Activated CD4-positive, alpha-beta T cell treated with anti-CD3 and anti-CD28 coated beads for 36 hours (primary cell): Measurements from ENCODE around the gene C1orf50. TPM values are rescaled to one million over a fixed set of nuclear protein-coding genes. Genes with fewer than 3 reads are reported as not detected.

Experiments used
- ATAC-seq: fragments of 200-7000 bp; cut with Tn5 transposase; one replicate; pipeline ENCODE4 v1.10.0; 2021; ENCODE audit warnings: mild to moderate bottlenecking, moderate library complexity
- CTCF ChIA-PET: fragments of 350-600 bp; sonication (Branson Sonifier 250); formaldehyde crosslinking; loops from one replicate; lab custom pipeline; 2021; ENCODE audit warnings: antibody characterized with exemption; lab: Charles Lee
- POLR2A ChIA-PET: fragments of 350-600 bp; sonication (Branson Sonifier 250); formaldehyde crosslinking; loops from one replicate; lab custom pipeline; 2021; ENCODE audit warnings: antibody characterized with exemption, inconsistent platforms; lab: Charles Lee
- DNase-seq: peaks from one replicate; pipeline ENCODE4 v3.0.0-alpha.2; 2020
- H3K27ac Mint-ChIP-seq: one replicate; pipeline ENCODE4 v1.8.0; 2021; ENCODE audit warnings: mixed read lengths
- H3K27me3 Mint-ChIP-seq: one replicate; pipeline ENCODE4 v1.8.0; 2021; ENCODE audit warnings: mixed read lengths
- H3K36me3 Mint-ChIP-seq: one replicate; pipeline ENCODE4 v1.8.0; 2021; ENCODE audit warnings: low read depth, mixed read lengths
- H3K4me1 Mint-ChIP-seq: one replicate; pipeline ENCODE4 v1.8.0; 2021; ENCODE audit warnings: mixed read lengths
- H3K4me3 Mint-ChIP-seq: one replicate; pipeline ENCODE4 v1.8.0; 2021; ENCODE audit warnings: mild to moderate bottlenecking, moderate library complexity, mixed read lengths
- H3K9me3 Mint-ChIP-seq: one replicate; pipeline ENCODE4 v1.8.0; 2021; ENCODE audit warnings: low read depth, mixed read lengths
- intact Hi-C, 2 experiments: fragments of 100-400 bp; cut with DNase I in 1 of 2; cut with micrococcal nuclease in 1 of 2; formaldehyde crosslinking; loops; one replicate each; pipeline versions ENCODE4 v1.14.2 to v1.15.1; 2022 to 2024; cut with DNase I, micrococcal nuclease
- total RNA-seq, 2 experiments: library from RNA; stranded (reverse); gene quantifications; one replicate each; pipeline ENCODE4 v1.2.3, GENCODE V29; 2021

The C1orf50 gene
- total RNA-seq, 2 experiments from 2014 or later = 4.0 to 8.0 TPM

DNA sequence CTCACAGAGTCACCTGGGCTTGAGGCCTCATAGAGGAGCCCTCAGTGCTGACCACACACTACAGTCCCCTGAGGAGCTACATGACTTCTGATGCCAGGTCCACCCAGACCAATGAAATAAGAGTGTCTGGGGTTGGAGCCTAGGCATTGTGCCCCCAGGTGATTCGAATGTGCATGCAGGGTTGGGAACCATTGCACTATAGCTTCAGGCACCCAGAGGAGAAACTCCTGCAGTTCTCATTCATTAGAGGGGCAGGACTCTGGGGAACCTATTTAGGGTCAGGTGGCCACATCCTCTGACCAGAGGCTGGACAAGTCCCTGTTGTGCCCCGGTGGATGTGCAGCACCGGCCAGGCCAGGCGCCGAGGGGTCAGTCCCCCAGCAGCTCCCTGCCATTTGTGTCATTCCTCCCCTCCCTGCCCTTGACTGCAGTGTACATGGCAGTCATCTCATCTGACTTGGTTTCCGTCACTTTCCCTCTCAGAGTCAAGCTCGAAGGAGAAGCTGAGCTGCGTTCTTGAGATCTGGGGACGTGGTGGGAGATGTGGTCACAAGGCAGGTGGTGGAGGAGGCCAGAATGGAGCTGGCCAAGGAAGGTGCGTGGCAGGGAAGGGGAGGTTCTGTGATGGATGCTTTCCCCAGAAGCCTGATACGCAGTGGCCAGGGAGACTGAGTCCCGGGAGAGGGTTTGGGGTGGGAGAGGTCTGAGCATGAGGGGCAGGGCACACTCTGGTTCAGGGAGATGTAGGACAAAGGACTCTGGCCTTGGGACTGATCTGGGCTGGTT lies 33.4 kb upstream of the C1orf50 start:
- ATAC-seq = no peak
- no peaks in the 10 kb centered on the region for H3K27me3 Mint-ChIP-seq
- H3K27ac Mint-ChIP-seq = no peak overlapping the region
- intact Hi-C loops = loop anchor here in 1 of 2 experiments (10.0 kb wide), 1 partner anchor 559 kb away; no protein-coding TSS in a partner anchor
- peaks cover 10% of the 10 kb centered on the region for H3K4me1 Mint-ChIP-seq
- no peaks in the 10 kb centered on the region for H3K36me3 Mint-ChIP-seq
- no peak for DNase-seq
- POLR2A ChIA-PET = interaction anchor here (0.6 kb wide), 1 partner anchor 94 kb away, joined by 14 read pairs; no protein-coding TSS in a partner anchor
- CTCF ChIA-PET = interaction anchor here (0.9 to 1.2 kb wide), 4 partner anchors 14 to 561 kb away, joined by 3 to 6 read pairs (median 4); no protein-coding TSS in a partner anchor
- no peaks in the 10 kb centered on the region for H3K9me3 Mint-ChIP-seq
- H3K4me3 Mint-ChIP-seq = no peak overlapping the region

DNA sequence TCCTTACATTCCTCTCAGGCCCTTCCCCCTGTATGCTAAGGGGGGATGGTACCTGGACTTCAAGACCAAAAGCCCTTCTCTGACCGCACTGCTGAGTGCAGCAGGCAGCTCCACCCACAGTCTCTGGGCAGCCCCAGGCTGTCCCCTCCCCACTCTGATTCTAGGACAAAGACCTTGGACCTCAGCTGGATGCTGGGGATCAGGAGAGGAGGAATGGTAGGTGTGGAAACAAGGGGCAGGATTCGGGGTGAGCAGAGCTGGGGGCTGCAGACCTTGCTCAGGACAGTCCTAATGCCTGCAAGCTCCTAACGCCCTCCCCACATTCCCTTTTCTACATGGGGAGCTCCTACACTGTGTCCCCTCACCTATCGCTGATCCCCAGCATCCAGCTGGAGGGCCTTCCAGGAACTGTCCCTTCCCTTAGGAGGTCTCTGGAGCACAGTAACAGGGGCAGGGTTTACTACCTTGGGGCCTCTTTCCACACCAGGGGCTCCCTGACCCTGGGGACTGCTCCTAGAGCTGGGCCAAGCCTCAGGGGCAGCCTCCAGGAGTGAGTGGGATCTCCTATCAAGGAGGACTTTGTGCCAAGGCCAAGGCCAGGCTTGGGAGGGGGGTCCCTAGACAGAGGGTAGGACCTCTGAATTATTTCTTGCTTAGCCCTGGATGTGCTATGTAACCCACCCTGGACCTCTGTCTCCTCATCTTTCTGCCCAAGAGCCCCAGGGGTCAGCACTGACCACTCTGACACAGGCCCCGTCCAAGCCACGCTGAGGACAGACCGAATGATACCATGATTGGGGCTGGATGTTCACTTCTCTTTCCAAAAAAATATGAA lies 32.6 kb upstream of the C1orf50 start:
- intact Hi-C loops = loop anchor here in 1 of 2 experiments (10.0 kb wide), 1 partner anchor 560 kb away; no protein-coding TSS in a partner anchor
- H3K9me3 Mint-ChIP-seq = no peaks in the 10 kb centered on the region
- H3K27me3 Mint-ChIP-seq = no peaks in the 10 kb centered on the region
- ChIA-PET POLR2A (interaction anchor here (0.6 kb wide), 1 partner anchor 94 kb away, joined by 14 read pairs; no protein-coding TSS in a partner anchor), CTCF (interaction anchor here (1.0 to 1.2 kb wide), 3 partner anchors 13 to 562 kb away, joined by 3 to 6 read pairs (median 4); no protein-coding TSS in a partner anchor)
- no peak overlapping the region for H3K4me3 Mint-ChIP-seq
- peaks cover 10% of the 10 kb centered on the region for H3K4me1 Mint-ChIP-seq
- no peak overlapping the region for H3K27ac Mint-ChIP-seq
- no peak for ATAC-seq
- no peaks in the 10 kb centered on the region for H3K36me3 Mint-ChIP-seq
- DNase-seq = no peak

DNA sequence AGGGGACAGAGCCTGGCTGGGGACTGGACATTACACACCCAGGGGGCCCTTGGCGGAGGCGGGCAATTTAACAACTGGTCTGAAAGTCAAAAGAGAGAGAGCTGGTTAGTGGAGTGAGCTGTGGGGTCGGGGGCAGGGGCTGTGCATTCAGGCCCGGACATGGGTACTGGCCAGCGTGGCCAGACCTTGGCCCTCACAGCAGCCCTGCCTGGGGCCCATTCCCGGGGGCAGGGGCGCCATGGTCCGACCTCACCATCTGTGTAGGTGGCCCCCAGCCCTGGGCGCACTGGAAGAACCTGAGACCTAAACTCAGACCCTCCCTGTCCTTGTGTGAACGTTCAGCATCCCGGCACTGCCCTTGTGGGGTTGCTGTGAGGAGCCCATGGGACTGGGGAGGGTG lies 32.0 kb upstream of the C1orf50 start:
- ATAC-seq = no peak
- no peak overlapping the region for H3K4me3 Mint-ChIP-seq
- CTCF ChIA-PET = interaction anchor here (1.2 kb wide), 1 partner anchor 338 kb away, joined by 6 read pairs; no protein-coding TSS in a partner anchor
- peaks cover 10% of the 10 kb centered on the region for H3K4me1 Mint-ChIP-seq
- intact Hi-C loops = loop anchor here in 1 of 2 experiments (10.0 kb wide), 1 partner anchor 560 kb away; no protein-coding TSS in a partner anchor
- no peaks in the 10 kb centered on the region for H3K27me3 Mint-ChIP-seq
- DNase-seq = no peak
- H3K27ac Mint-ChIP-seq = no peak overlapping the region
- H3K36me3 Mint-ChIP-seq = no peaks in the 10 kb centered on the region
- POLR2A ChIA-PET = no interaction called here
- H3K9me3 Mint-ChIP-seq = no peaks in the 10 kb centered on the region

DNA sequence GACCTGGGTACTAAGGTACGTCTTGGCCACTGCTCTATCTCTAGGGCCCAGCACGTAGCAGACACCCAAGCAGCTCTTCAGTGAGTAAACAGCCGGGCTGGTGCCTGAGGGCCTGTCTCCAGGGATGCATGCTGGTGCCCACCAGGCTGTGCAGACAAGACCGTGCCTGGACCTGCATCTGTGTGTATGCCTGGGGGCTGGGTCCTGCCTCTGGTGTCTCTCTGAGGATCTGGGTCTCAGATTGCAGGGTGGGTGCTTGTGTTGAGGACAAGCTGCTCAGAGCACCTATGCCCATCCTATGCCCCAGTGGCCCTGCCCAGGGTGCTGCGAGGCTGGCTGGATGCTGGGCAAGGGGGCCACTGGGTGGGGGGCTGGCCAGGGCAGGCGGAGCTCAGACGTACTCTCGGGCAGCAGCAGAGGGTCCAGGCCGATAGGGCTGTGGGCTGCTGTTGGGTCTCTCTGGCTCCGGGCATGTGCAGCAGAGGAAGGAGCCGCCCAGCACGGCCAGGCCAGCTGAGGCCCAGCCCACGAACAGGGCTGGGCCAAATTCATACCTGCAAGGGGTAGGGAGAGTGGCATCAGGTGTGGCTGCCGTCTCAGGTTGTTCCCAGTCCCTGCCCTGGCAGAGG lies 31.5 kb upstream of the C1orf50 start:
- Mint-ChIP-seq H3K36me3 (no peaks in the 10 kb centered on the region), H3K9me3 (no peaks in the 10 kb centered on the region), H3K4me3 (no peak overlapping the region), H3K27me3 (no peaks in the 10 kb centered on the region), H3K27ac (no peak overlapping the region), H3K4me1 (peaks cover 10% of the 10 kb centered on the region)
- intact Hi-C loops = loop anchor here in 1 of 2 experiments (10.0 kb wide), 1 partner anchor 561 kb away; no protein-coding TSS in a partner anchor
- ChIA-PET POLR2A (no interaction called here), CTCF (no interaction called here)
- ATAC-seq = no peak
- DNase-seq = no peak

DNA sequence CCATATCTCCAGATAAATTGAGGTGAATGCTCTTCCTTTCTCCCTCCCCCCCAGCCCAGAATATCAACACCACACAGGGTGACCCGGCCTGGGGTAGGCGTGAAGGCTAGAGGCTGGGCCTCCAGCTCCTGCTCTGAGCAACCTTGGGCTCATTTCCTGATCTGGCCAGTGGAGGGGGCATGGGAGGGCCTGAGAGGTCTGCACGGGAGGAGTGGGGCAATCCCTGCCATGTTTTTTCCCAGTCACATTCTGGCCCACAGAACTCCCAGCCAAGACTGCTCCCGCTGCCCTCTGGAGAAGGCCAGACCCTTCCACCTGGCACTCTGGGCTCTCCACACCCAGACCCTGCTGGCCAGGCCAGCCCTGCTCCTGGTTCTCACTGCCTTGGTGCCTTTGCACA lies 30.9 kb upstream of the C1orf50 start:
- ATAC-seq (peak; percentile 39), DNase-seq (peak; percentile 23)
- H3K4me1 Mint-ChIP-seq = peaks cover 7% of the 10 kb centered on the region
- H3K36me3 Mint-ChIP-seq = no peaks in the 10 kb centered on the region
- H3K27ac Mint-ChIP-seq = no peak overlapping the region
- ChIA-PET CTCF (no interaction called here), POLR2A (interaction anchor here (0.6 kb wide), 1 partner anchor 392 kb away, joined by 3 read pairs; no protein-coding TSS in a partner anchor)
- H3K9me3 Mint-ChIP-seq = no peaks in the 10 kb centered on the region
- intact Hi-C loops = loop anchor here in 1 of 2 experiments (10.0 kb wide), 1 partner anchor 561 kb away; no protein-coding TSS in a partner anchor
- no peaks in the 10 kb centered on the region for H3K27me3 Mint-ChIP-seq
- H3K4me3 Mint-ChIP-seq = no peak overlapping the region

DNA sequence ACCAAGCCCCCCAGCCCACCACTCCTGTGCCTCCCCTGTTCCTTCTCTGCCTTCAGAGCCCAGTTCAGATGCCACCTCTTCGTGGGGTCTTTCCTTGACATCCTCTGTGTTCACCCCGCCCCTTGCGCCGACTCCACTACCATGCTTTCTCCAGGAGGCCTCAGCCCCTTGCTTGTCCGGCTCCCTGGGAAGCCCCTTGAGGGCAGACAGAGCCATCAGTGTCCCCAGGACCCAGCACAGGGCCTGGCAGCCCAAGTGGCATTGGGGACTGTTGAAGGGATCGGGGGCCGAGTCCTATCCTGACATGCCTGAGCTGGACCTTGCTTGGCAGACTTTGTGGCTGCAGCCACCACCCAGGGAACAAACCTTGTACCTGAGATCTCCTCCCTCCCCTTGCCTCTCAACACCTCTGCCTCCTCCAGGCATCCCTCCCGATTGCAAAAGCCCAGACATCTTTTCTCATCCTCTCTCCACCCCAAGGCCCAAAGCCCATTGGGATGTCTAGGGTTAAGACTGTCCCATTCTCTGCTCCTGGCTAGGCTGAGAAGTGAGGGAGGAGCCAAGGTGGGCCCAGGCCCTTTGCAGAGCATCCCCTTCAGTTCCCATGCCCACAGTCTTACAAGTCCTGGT lies 30.4 kb upstream of the C1orf50 start:
- POLR2A ChIA-PET = interaction anchor here (0.6 kb wide), 1 partner anchor 392 kb away, joined by 3 read pairs; no protein-coding TSS in a partner anchor
- H3K27me3 Mint-ChIP-seq = no peaks in the 10 kb centered on the region
- no peaks in the 10 kb centered on the region for H3K9me3 Mint-ChIP-seq
- H3K36me3 Mint-ChIP-seq = no peaks in the 10 kb centered on the region
- H3K4me1 Mint-ChIP-seq = peaks cover 7% of the 10 kb centered on the region
- ATAC-seq (no peak), DNase-seq (no peak)
- CTCF ChIA-PET = interaction anchor here (1.0 kb wide), 1 partner anchor 97 kb away, joined by 4 read pairs; no protein-coding TSS in a partner anchor
- no peak overlapping the region for H3K27ac Mint-ChIP-seq
- intact Hi-C loops = loop anchor here in 1 of 2 experiments (10.0 kb wide), 1 partner anchor 562 kb away; no protein-coding TSS in a partner anchor
- H3K4me3 Mint-ChIP-seq = no peak overlapping the region

DNA sequence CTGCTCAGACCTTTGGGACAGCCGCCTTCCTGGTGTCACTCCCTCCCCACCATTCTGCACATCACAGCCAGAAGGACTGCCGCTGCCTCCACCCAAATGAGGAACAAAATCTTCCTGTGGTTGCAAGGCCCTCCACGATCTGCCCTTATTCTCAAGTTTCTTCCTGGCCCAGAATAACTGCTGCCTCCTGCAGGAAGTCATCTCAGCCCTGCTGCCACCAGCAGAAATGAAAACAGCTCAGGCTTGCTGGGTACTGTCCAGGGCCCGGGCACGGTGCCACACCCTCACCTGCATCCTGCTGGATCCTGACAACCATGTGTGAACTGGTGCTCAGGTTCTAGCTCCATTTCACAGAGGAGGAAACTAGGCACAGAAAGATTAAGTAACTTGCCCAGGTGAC lies 29.8 kb upstream of the C1orf50 start:
- ChIA-PET CTCF (interaction anchor here (0.7 to 1.0 kb wide), 2 partner anchors 97 to 405 kb away, joined by 3 to 4 read pairs; no protein-coding TSS in a partner anchor), POLR2A (no interaction called here)
- Mint-ChIP-seq H3K27ac (peak overlapping the region; percentile 7), H3K36me3 (no peaks in the 10 kb centered on the region), H3K4me1 (peaks cover 7% of the 10 kb centered on the region), H3K27me3 (no peaks in the 10 kb centered on the region), H3K9me3 (no peaks in the 10 kb centered on the region), H3K4me3 (no peak overlapping the region)
- DNase-seq (peak; percentile 14), ATAC-seq (no peak)
- intact Hi-C loops = loop anchor here in 1 of 2 experiments (10.0 kb wide), 1 partner anchor 562 kb away; no protein-coding TSS in a partner anchor

DNA sequence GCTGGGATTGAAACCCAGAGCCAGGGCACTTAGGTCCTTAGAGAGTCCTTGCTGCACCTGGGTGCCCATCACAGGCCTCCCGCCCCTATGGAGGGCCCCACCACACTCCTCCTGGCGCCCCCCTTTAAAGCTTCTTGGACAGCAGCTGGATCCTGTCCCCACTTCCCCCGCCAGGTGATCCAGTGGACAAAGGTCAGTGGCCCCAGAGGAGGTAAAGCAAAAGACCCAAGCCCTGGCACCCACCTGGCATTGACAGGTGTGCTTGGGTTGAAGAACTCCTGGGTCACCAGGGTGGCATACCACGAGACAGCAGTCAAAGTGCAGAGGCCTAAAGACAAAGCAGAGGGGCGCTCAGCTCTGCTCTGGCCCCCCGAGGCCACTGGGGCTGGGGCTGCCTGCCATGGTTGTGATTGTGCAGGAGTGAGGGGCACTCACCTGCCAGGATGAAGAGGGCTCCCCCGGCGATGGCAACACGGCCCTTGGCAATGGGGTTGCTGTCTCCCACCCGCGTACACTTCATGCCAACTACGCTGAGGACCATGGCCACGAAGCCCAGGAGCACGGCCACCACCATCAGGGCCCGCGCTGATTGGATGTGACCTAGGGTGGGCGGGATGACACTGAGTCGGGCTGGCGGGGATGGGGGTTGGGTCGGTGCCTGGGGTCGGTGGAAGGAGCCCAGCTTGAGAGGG lies 28.9 kb upstream of the C1orf50 start:
- Mint-ChIP-seq H3K4me3 (no peak overlapping the region), H3K27ac (no peak overlapping the region), H3K4me1 (peaks cover 7% of the 10 kb centered on the region), H3K36me3 (no peaks in the 10 kb centered on the region), H3K9me3 (no peaks in the 10 kb centered on the region), H3K27me3 (no peaks in the 10 kb centered on the region)
- ATAC-seq (no peak), DNase-seq (no peak)
- POLR2A ChIA-PET = no interaction called here
- CTCF ChIA-PET = interaction anchor here (0.6 to 1.0 kb wide), 5 partner anchors 9 to 406 kb away, joined by 3 to 4 read pairs (median 3); no protein-coding TSS in a partner anchor
- intact Hi-C loops = loop anchor here in 1 of 2 experiments (10.0 kb wide), 1 partner anchor 563 kb away; no protein-coding TSS in a partner anchor

DNA sequence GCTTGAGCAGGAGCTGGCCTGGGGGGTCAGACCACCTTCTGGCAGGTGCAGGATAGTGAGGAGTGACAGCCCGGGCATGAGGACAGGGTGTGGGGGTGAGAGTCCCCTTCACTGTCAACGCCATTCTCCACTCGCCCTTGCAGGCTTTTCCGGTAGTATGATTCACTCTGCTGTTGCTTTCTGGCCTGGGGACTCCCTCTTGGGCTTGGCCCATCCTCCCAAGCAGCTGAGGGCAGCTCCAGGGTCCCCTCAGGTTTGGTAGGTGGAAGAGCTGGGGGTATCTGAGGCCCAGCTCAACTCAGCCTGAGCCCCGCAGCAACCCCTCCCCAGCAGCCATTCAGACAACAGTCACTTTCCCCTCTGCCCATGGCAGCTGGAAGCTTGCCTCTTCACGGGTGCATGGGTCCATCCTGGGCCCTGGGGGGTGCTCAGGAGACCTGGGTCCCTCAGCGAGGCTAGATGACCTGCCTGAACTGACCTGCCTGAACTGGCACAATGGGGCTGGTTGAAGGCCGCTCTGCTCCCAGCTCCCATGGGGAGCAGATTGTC lies 28.3 kb upstream of the C1orf50 start:
- Mint-ChIP-seq H3K27ac (no peak overlapping the region), H3K4me1 (peaks cover 7% of the 10 kb centered on the region), H3K36me3 (no peaks in the 10 kb centered on the region), H3K9me3 (no peaks in the 10 kb centered on the region), H3K27me3 (no peaks in the 10 kb centered on the region), H3K4me3 (no peak overlapping the region)
- ATAC-seq = no peak
- POLR2A ChIA-PET = no interaction called here
- no peak for DNase-seq
- CTCF ChIA-PET = interaction anchor here (0.6 to 0.9 kb wide), 3 partner anchors 9 to 297 kb away, joined by 3 to 4 read pairs (median 3); no protein-coding TSS in a partner anchor
- intact Hi-C loops = loop anchor here in 1 of 2 experiments (10.0 kb wide), 1 partner anchor 564 kb away; no protein-coding TSS in a partner anchor
